DOHH2 (cell line): Measurements from ENCODE around the gene TSKS.

Experiments
- H3F3A ChIP-seq: fragments of 200-600 bp; sonication (generic), shearing (Covaris generic); 2 replicates; pipeline ENCODE4 v1.6.0; 2016; ENCODE audit warnings: antibody characterized with exemption, mild to moderate bottlenecking; ENCODE audit not compliant: control insufficient read depth, insufficient read depth
- H3K27ac ChIP-seq: fragments of 200-600 bp; sonication (generic); 2 replicates; pipeline ENCODE4 v1.5.1; 2014; ENCODE audit warnings: low read depth, mild to moderate bottlenecking, low read length, moderate library complexity
- H3K27me3 ChIP-seq: fragments of 200-600 bp; sonication (generic); 2 replicates; pipeline ENCODE4 v1.6.1; 2014; ENCODE audit warnings: mild to moderate bottlenecking, low read length, mixed read lengths; ENCODE audit not compliant: control insufficient read depth
- H3K36me3 ChIP-seq: fragments of 200-600 bp; sonication (generic); 2 replicates; pipeline ENCODE4 v1.6.1; 2014; ENCODE audit warnings: mild to moderate bottlenecking, low read length, moderate library complexity, mixed read lengths; ENCODE audit not compliant: control insufficient read depth
- H3K4me1 ChIP-seq: fragments of 200-600 bp; sonication (generic); 2 replicates; pipeline ENCODE4 v1.6.1; 2014; ENCODE audit warnings: mild to moderate bottlenecking, low read length, mixed read lengths; ENCODE audit not compliant: control insufficient read depth
- H3K4me2 ChIP-seq: fragments of 200-600 bp; sonication (generic); 2 replicates; pipeline ENCODE4 v1.6.0; 2014; ENCODE audit warnings: mild to moderate bottlenecking, low read length, moderate library complexity
- H3K4me3 ChIP-seq: fragments of 200-600 bp; sonication (generic); 2 replicates; pipeline ENCODE4 v1.5.1; 2014; ENCODE audit warnings: mild to moderate bottlenecking, low read length, mixed read lengths
- H3K79me2 ChIP-seq: fragments of 200-600 bp; sonication (generic); 2 replicates; pipeline ENCODE4 v1.6.1; 2014; ENCODE audit warnings: mild to moderate bottlenecking, low read length, mixed read lengths; ENCODE audit not compliant: control insufficient read depth
- H3K9me2 ChIP-seq: fragments of 200-600 bp; sonication (generic); replicated peaks from 2 replicates; pipeline ENCODE4 v1.6.1; 2014; ENCODE audit warnings: mild to moderate bottlenecking, low read length, mixed read lengths; ENCODE audit not compliant: control insufficient read depth
- H3K9me3 ChIP-seq: fragments of 200-600 bp; sonication (generic); 2 replicates; pipeline ENCODE4 v1.6.1; 2014; ENCODE audit warnings: antibody characterized with exemption, low read length, mixed read lengths; ENCODE audit not compliant: control insufficient read depth, insufficient read depth
- H4K20me1 ChIP-seq: fragments of 200-600 bp; sonication (generic); 2 replicates; pipeline ENCODE4 v1.6.0; 2014; ENCODE audit warnings: low read depth, mild to moderate bottlenecking, antibody characterized with exemption, low read length, moderate library complexity; ENCODE audit not compliant: control insufficient read depth, insufficient read depth
- EZH2phosphoT487 ChIP-seq: fragments of 200-600 bp; sonication (generic); IDR thresholded peaks from 2 replicates; pipeline ENCODE4 v1.6.1; 2017; ENCODE audit warnings: borderline replicate concordance, mild to moderate bottlenecking, antibody characterized with exemption, low read length, moderate library complexity, mixed read lengths
- TF ChIP-seq, protein P1 (sequence below): fragments of 200-600 bp; sonication (generic); IDR thresholded peaks from one replicate; pipeline ENCODE4 v1.5.1; 2014; ENCODE audit warnings: antibody characterized with exemption, mild to moderate bottlenecking, low read depth, low read length; ENCODE audit not compliant: poor library complexity, severe bottlenecking

TSKS gene

DNA sequence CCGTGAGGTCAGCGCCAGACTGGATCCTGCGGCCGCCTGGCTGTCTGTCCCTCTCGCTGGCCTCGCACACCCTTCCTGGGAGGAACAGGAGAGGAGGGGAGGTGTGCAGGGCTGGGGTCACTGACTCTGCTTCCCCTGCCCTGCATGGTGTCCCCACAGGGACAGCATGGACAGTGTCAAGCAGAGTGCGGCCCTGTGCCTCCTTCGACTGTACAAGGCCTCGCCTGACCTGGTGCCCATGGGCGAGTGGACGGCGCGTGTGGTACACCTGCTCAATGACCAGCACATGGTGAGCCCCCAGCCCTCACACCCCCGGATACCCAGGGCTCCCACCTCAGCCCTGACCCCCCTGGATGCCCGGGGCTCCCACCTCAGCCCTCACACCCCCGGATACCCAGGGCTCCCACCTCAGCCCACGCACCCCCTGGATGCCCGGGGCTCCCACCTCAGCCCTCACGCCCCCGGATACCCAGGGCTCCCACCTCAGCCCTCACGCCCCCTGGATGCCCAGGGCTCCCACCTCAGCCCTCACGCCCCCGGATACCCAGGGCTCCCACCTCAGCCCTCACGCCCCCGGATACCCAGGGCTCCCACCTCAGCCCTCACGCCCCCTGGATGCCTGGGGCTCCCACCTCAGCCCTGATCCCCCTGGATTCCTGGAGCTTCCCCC is 28.8 kb upstream of the TSKS start:
- TF ChIP-seq EZH2phosphoT487, result no peak
- TF ChIP-seq, protein P1, sequence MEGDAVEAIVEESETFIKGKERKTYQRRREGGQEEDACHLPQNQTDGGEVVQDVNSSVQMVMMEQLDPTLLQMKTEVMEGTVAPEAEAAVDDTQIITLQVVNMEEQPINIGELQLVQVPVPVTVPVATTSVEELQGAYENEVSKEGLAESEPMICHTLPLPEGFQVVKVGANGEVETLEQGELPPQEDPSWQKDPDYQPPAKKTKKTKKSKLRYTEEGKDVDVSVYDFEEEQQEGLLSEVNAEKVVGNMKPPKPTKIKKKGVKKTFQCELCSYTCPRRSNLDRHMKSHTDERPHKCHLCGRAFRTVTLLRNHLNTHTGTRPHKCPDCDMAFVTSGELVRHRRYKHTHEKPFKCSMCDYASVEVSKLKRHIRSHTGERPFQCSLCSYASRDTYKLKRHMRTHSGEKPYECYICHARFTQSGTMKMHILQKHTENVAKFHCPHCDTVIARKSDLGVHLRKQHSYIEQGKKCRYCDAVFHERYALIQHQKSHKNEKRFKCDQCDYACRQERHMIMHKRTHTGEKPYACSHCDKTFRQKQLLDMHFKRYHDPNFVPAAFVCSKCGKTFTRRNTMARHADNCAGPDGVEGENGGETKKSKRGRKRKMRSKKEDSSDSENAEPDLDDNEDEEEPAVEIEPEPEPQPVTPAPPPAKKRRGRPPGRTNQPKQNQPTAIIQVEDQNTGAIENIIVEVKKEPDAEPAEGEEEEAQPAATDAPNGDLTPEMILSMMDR, result no peak
- H3K79me2 ChIP-seq, result no peaks in the 10 kb centered on the region
- no peaks in the 10 kb centered on the region for H4K20me1 ChIP-seq
- no peaks in the 10 kb centered on the region for H3K27me3 ChIP-seq
- no peaks in the 10 kb centered on the region for H3K9me3 ChIP-seq
- no peaks in the 10 kb centered on the region for H3K9me2 ChIP-seq
- H3K4me2 ChIP-seq, result no peak overlapping the region
- no peaks in the 10 kb centered on the region for H3F3A ChIP-seq
- H3K36me3 ChIP-seq, result peaks cover 50% of the 10 kb centered on the region
- no peaks in the 10 kb centered on the region for H3K4me1 ChIP-seq
- no peak overlapping the region for H3K27ac ChIP-seq
- no peak overlapping the region for H3K4me3 ChIP-seq

GRCh38 chr19:49790866-49791265 is 27.8 kb upstream of the TSKS start:
- Histone ChIP-seq H3K4me2 (no peak overlapping the region), H3K36me3 (peaks cover 40% of the 10 kb centered on the region), H3K27me3 (no peaks in the 10 kb centered on the region), H4K20me1 (no peaks in the 10 kb centered on the region), H3K79me2 (no peaks in the 10 kb centered on the region), H3K4me3 (no peak overlapping the region), H3K4me1 (no peaks in the 10 kb centered on the region), H3F3A (no peaks in the 10 kb centered on the region), H3K9me2 (no peaks in the 10 kb centered on the region), H3K9me3 (no peaks in the 10 kb centered on the region), H3K27ac (no peak overlapping the region)
- TF ChIP-seq, protein P1, result no peak
- no peak for TF ChIP-seq EZH2phosphoT487

DNA sequence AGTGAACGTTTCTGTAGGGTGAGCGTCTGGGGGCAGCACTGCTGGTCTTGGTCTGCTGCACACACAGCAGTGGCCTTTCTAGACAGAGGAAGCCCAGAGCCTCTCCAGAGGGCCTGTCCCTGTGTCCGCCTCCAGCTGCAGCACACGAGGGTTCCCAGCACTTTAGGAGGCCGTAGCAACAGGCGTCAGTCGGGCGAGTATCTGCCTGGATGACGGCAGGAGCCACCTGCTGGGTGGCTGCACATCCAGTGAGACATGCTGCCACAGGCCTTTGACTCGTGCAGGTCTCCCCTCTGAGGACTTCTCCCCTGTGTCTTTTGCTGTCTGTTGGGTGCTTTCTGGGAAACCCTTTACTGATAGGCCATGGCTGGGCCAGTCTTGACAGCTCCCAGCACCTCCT is 25.8 kb upstream of the TSKS start:
- Histone ChIP-seq H3K79me2 (no peaks in the 10 kb centered on the region), H3K4me2 (no peak overlapping the region), H3K4me3 (no peak overlapping the region), H3K27ac (no peak overlapping the region), H3K4me1 (no peaks in the 10 kb centered on the region), H3K9me3 (no peaks in the 10 kb centered on the region), H4K20me1 (no peaks in the 10 kb centered on the region), H3K27me3 (no peaks in the 10 kb centered on the region), H3F3A (no peaks in the 10 kb centered on the region), H3K36me3 (peaks cover 32% of the 10 kb centered on the region), H3K9me2 (no peaks in the 10 kb centered on the region)
- TF ChIP-seq EZH2phosphoT487, result no peak
- TF ChIP-seq, protein P1, result no peak
